ENCODE measurements around the gene MARCHF6. TPM values are rescaled to one million over a fixed set of nuclear protein-coding genes. Genes with fewer than 3 reads are reported as not detected.

Gene MARCHF6
- 129 and 144 TPM in 2 replicates for total RNA-seq (2021)
- percentile 95 among the genes with signal in this experiment for Bru-seq, nascent RNA
- percentile 96 among the genes with signal in this experiment for BruChase-seq, experiment 1, labeled RNA remaining after a 2-hour chase
- percentile 95 among the genes with signal in this experiment for BruChase-seq, experiment 2, labeled RNA remaining after a 6-hour chase
- long read RNA-seq, full-length matches to known transcripts = 66 of 94 reads
- long read RNA-seq, partial matches to known transcripts = 10 of 94 reads
- long read RNA-seq, other reads (novel, unspliced or antisense) = 18 of 94 reads

DNA sequence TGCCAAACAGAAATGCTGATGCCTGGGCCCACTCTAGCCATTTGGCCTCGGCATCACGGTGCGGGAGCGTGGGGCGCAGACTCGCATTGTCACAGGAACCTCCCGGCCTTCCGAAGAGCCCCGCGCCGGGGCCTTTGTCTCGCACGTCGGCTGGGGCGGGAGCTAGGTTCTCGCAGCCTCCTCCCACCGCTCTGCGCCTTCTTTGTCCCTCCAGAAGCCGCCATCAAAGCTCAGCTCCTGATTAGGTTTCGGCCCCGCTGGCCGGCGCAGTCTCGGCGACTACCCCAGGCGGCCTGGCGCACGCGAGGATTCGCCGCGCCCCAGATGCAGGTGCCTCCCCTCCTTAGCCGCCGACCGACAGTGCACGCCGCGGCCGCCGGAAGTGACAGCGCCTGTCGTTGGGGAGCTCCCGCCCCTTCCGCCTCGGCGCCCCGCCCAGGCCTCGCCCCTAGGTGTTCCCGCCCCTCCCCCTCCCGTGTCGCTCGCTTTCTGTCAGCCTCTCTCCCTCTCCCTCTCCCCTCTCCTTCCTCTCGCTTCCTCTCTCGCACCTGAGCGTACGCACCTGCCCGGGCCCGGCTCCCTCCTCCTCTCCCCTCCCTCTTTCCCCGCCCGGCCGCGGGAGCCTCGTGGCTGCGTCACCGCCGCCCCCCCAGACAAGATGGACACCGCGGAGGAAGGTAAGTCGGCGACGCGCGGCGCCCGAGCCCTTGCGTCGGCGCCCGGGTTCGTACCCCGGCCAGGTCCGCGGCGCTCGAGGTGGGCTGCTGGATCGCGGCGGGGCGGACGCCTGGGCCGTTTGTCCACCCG is at the start of gene MARCHF6:
MARCHF6 (plus strand) TSS at position 455 of the 807 bp plus-strand sequence; CDS start at position 659, 204 bp downstream.
- intact Hi-C loops (cut with micrococcal nuclease; ENCODE audit: unreplicated experiment) = loop anchor here (5.0 kb wide), 1 partner anchor 101 kb away; the partner anchor contains the start of gene CCT5
- peak within 1 kb of the TSS; percentile 97 for H3K27ac ChIP-seq (ENCODE audit: low read depth, low read length, poor library complexity, severe bottlenecking)
- H3K9me3 ChIP-seq (ENCODE audit: low read depth, low read length, poor library complexity, severe bottlenecking) = no peaks in the 10 kb centered on the region
- no peak for TF ChIP-seq CTCF (conservative IDR thresholded peaks at IDR 0.05; ENCODE audit: low read depth, low read length)
- no peak for TF ChIP-seq EZH2 (IDR thresholded peaks at IDR 0.05; ENCODE audit: borderline replicate concordance, low read depth, low read length, poor library complexity, severe bottlenecking)
- ChIA-PET CTCF (no interaction called here), POLR2A (ENCODE audit: low non-redundant PET) (no interaction called here)
- peak within 1 kb of the TSS; percentile 78 for H3K4me3 ChIP-seq (ENCODE audit: low read depth, low read length, poor library complexity, severe bottlenecking)
- H3K27me3 ChIP-seq (replicated peaks; ENCODE audit: insufficient read depth, low read depth, low read length, poor library complexity) = no peaks in the 10 kb centered on the region
- peak; percentile 93 for DNase-seq (ENCODE audit: low spot score)
- no peaks in the 10 kb centered on the region for H3K36me3 ChIP-seq (ENCODE audit: insufficient read depth, low read length, poor library complexity, severe bottlenecking)
- BruUV-seq (replicated peaks) = no TSS peak
- peaks cover 13% of the 10 kb centered on the region for H3K4me1 ChIP-seq (ENCODE audit: insufficient read depth, low read length, poor library complexity, severe bottlenecking)

DNA sequence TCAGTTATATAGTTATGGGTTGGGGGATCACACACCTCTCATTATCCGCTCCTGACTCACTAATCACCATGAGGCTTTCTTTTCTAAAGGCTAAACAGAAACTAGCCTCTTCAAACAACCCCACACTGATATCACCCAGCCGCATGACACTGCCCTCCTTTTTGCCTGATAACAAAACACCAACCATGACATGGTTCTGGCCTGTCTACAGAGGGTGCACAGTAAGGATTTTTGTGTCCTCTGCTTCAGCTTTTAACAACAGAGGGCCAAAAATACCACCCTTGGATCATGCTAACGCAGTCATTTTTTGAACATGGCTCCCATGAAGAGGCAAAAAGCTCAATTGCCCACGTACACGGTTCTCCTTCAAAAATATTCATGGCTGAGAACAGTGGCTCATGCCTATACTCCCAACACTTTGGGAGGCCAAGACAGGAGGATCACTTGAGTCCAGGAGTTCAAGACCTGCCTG is 49.8 kb upstream of the MARCHF6 start:
- H3K36me3 ChIP-seq (ENCODE audit: insufficient read depth, low read length, poor library complexity, severe bottlenecking) = no peaks in the 10 kb centered on the region
- H3K27ac ChIP-seq (ENCODE audit: low read depth, low read length, poor library complexity, severe bottlenecking) = no peak overlapping the region
- H3K27me3 ChIP-seq (replicated peaks; ENCODE audit: insufficient read depth, low read depth, low read length, poor library complexity) = no peaks in the 10 kb centered on the region
- DNase-seq (ENCODE audit: low spot score) = no peak
- intact Hi-C loops (cut with micrococcal nuclease; ENCODE audit: unreplicated experiment) = no loop called here
- POLR2A ChIA-PET (ENCODE audit: low non-redundant PET) = no interaction called here
- no peak overlapping the region for H3K4me3 ChIP-seq (ENCODE audit: low read depth, low read length, poor library complexity, severe bottlenecking)
- no TSS peak for BruUV-seq (replicated peaks)
- no peaks in the 10 kb centered on the region for H3K4me1 ChIP-seq (ENCODE audit: insufficient read depth, low read length, poor library complexity, severe bottlenecking)
- TF ChIP-seq EZH2 (IDR thresholded peaks at IDR 0.05; ENCODE audit: borderline replicate concordance, low read depth, low read length, poor library complexity, severe bottlenecking) (no peak), CTCF (conservative IDR thresholded peaks at IDR 0.05; ENCODE audit: low read depth, low read length) (no peak)
- no peaks in the 10 kb centered on the region for H3K9me3 ChIP-seq (ENCODE audit: low read depth, low read length, poor library complexity, severe bottlenecking)
- CTCF ChIA-PET = interaction anchor here (0.7 kb wide), 1 partner anchor 193 kb away, joined by 3 read pairs; no protein-coding TSS in a partner anchor

DNA sequence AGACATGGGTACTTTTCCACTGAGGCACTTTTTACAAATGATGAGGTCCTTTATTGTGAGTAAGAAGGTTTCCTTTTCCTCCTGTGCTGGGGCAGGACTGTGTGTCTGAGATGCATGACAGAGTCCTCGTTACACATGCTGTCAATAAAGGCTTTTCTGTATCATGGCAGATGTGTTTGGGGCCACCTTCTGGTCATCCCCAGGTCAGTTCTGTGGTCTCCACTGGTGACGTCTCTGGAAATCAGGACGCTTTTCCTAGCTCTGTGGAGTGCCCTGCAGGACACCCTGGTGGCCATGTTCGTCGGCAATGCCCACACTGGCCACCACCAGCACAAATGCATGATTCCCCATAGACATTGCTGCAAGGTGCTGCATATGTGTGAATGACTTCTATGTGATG is 48.6 kb upstream of the MARCHF6 start:
- ChIA-PET CTCF (no interaction called here), POLR2A (ENCODE audit: low non-redundant PET) (no interaction called here)
- H3K27ac ChIP-seq (ENCODE audit: low read depth, low read length, poor library complexity, severe bottlenecking) = no peak overlapping the region
- no peaks in the 10 kb centered on the region for H3K36me3 ChIP-seq (ENCODE audit: insufficient read depth, low read length, poor library complexity, severe bottlenecking)
- H3K27me3 ChIP-seq (replicated peaks; ENCODE audit: insufficient read depth, low read depth, low read length, poor library complexity) = no peaks in the 10 kb centered on the region
- DNase-seq (ENCODE audit: low spot score) = no peak
- intact Hi-C loops (cut with micrococcal nuclease; ENCODE audit: unreplicated experiment) = no loop called here
- H3K4me1 ChIP-seq (ENCODE audit: insufficient read depth, low read length, poor library complexity, severe bottlenecking) = peaks cover under 1% of the 10 kb centered on the region
- no peak overlapping the region for H3K4me3 ChIP-seq (ENCODE audit: low read depth, low read length, poor library complexity, severe bottlenecking)
- H3K9me3 ChIP-seq (ENCODE audit: low read depth, low read length, poor library complexity, severe bottlenecking) = no peaks in the 10 kb centered on the region
- TF ChIP-seq EZH2 (IDR thresholded peaks at IDR 0.05; ENCODE audit: borderline replicate concordance, low read depth, low read length, poor library complexity, severe bottlenecking) = no peak
- TF ChIP-seq CTCF (conservative IDR thresholded peaks at IDR 0.05; ENCODE audit: low read depth, low read length) = no peak
- BruUV-seq (replicated peaks) = no TSS peak
